ENCODE data around the gene FAM83E.
"Not testable (repeated sequence)": the region's sequence is repeated elsewhere in the genome, so short reads cannot be mapped to it uniquely, and the experiment has no call there.

FAM83E gene

DNA sequence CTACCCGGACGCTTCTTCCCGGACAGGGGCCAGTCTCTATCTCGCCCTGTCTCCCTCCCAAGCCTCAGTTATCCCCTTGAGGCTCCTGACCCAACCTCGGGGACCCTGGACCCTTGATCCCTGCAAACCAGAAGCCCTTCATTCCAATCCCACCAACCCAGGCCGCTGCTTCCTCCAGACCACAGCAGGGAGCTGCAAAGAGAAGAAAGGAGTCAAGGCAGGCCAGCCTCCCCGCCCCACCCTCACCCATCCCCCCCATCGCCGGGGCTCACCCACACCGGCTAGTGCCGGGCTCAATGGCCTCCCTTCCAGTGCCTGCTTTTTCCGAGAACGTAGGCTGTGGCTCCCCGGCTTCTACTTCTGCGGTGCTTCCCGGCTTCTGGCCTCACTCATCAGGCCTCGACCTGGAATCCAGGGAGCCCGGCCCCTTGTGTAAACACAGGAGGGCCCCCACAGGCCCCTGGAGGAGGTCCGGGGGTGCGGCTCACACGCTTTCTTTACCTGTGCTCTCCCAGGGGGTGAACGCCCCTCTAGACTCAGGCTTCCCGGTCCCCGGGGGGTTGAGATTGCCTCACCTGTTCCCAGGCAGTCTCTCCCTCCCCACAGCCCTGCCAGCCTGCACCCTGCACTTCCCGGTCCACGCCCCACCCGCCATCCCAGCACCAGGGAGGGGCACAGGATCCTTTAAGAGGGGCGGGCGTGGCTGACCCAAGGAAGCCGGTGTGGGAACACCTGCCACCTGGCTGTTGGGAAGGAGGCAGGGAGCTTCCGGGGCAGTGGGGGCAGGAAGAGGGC, at the start of gene FAM83E:
Gene FAM83E, minus strand, starts transcription at position 641 of the 795 bp plus-strand sequence. CDS start 1,704 bp downstream, outside the sequence.
- H3K36me3 Mint-ChIP-seq = peaks cover 55% of the 10 kb centered on the region
- no peak within 1 kb of the TSS for H3K4me3 Mint-ChIP-seq

DNA sequence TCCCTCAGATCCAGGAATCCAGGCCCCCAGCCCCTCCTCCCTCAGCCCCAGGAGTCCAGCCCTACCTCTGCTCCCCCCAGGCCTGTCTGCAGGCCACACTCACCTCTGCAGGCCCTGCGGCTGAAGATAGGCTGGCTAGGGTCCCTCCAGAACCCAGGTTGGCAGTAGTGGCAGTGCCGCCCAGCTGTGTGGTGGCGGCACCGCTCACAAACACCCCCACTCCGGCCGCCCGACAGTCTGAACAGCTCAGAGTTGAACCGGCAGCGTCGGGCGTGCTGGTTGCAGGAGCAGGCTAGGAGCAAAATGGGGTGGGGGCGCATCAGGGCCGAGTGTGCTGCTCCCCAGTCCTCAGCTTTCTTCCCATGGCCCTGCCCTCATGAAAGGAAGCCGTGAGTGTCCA, 49.6 kb upstream of the FAM83E start:
- no peak for ATAC-seq
- Mint-ChIP-seq H3K4me1 (peaks cover 10% of the 10 kb centered on the region), H3K9me3 (peaks cover 6% of the 10 kb centered on the region), H3K27me3 (no peaks in the 10 kb centered on the region), H3K36me3 (no peaks in the 10 kb centered on the region), H3K27ac (no peak overlapping the region), H3K4me3 (no peak overlapping the region)

More for the DNA sequence above, at the start of gene FAM83E:
- ATAC-seq = no peak
- Mint-ChIP-seq H3K27ac (peak within 1 kb of the TSS; percentile 20), H3K9me3 (no peaks in the 10 kb centered on the region), H3K27me3 (no peaks in the 10 kb centered on the region), H3K4me1 (peaks cover 54% of the 10 kb centered on the region)

- Mint-ChIP-seq H3K4me1 (peaks cover 10% of the 10 kb centered on the region), H3K9me3 (peaks cover under 1% of the 10 kb centered on the region), H3K36me3 (no peaks in the 10 kb centered on the region), H3K4me3 (no peak overlapping the region), H3K27ac (no peak overlapping the region), H3K27me3 (no peaks in the 10 kb centered on the region)
- ATAC-seq = no peak
Observed at GRCh38 chr19:48663667-48664066, 48.8 kb upstream of the FAM83E start.

GRCh38 chr19:48661711-48662090, 46.8 kb upstream of the FAM83E start:
- Mint-ChIP-seq H3K9me3 (no peaks in the 10 kb centered on the region), H3K27ac (no peak overlapping the region), H3K4me1 (peaks cover 10% of the 10 kb centered on the region), H3K27me3 (no peaks in the 10 kb centered on the region), H3K4me3 (no peak overlapping the region), H3K36me3 (no peaks in the 10 kb centered on the region)
- no peak for ATAC-seq

DNA sequence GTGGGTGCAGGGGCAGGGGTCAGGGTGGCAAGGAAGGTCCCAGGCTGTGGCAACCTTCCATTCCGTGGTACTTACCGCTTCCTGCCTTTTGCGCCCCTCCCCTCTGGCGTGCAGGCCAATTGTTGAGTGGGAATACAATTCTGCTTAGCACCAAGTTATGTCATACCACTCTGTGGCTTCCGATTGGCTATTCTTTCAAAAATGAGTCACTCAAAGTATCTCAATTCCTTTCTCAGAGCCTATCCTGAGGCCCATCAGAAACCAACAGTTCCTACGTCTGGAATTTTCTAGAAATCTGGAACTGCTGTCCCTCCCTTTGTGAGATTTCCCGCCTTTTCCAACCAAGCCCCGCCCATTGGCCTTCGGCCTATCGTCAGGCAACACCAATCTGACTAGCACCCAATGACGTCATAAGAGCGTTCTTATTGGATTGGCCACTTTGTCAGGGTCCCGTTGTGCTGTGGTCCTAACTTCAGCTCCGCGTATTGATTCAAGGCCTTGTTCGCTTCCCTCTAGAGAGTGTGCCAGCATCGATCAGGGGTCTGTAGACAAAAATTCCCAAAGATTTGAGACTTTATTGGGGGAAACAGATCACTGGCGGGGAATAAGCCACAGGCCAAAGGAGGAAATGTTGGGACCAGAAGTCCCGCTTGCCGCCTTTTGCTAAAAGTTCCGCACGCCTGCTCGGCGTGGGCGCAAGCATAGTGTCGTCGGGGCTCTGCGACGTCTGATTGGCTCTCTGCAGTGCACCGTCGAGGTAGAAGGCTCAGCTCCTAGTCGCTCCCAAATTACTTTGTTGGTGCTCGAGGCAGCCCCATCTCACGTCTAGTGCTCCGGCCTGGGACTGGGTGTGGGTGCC, 46.2 kb upstream of the FAM83E start:
- Mint-ChIP-seq H3K4me3 (peak overlapping the region; percentile 69), H3K27ac (peak overlapping the region; percentile 94), H3K36me3 (no peaks in the 10 kb centered on the region), H3K27me3 (no peaks in the 10 kb centered on the region), H3K4me1 (peaks cover 10% of the 10 kb centered on the region), H3K9me3 (no peaks in the 10 kb centered on the region)
- ATAC-seq = peak; percentile 97

DNA sequence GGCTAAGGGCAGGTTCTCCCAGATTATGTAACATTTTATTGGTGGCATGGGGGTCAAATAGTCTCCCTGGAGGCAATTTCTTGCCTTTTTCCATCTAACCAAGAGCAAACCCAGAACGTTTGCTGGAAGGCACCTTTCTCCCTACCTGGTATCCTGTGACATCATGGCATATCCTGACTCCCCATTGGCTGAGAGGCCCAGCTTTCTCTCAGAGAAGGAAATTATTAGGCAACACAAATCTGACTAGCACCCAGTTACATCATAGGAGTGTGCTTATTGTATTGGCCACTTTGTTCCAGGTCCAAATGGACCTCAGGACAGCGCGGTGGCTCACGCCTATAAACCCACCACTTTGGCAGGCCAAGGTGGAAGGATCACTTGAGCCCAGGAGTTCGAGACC, 44.9 kb upstream of the FAM83E start:
- no peaks in the 10 kb centered on the region for H3K36me3 Mint-ChIP-seq
- H3K9me3 Mint-ChIP-seq = no peaks in the 10 kb centered on the region
- H3K4me3 Mint-ChIP-seq = no peak overlapping the region
- peaks cover 10% of the 10 kb centered on the region for H3K4me1 Mint-ChIP-seq
- no peaks in the 10 kb centered on the region for H3K27me3 Mint-ChIP-seq
- H3K27ac Mint-ChIP-seq = no peak overlapping the region
- no peak for ATAC-seq

- Mint-ChIP-seq H3K36me3 (no peaks in the 10 kb centered on the region), H3K27ac (no peak overlapping the region), H3K9me3 (no peaks in the 10 kb centered on the region), H3K4me3 (no peak overlapping the region), H3K4me1 (peaks cover 10% of the 10 kb centered on the region), H3K27me3 (no peaks in the 10 kb centered on the region)
- no peak for ATAC-seq
Observed at GRCh38 chr19:48658483-48658882, 43.6 kb upstream of the FAM83E start.

GRCh38 chr19:48657828-48658227, 43.0 kb upstream of the FAM83E start:
- not testable (repeated sequence) for ATAC-seq, H3K4me3 Mint-ChIP-seq, H3K36me3 Mint-ChIP-seq, H3K27ac Mint-ChIP-seq, H3K27me3 Mint-ChIP-seq, H3K9me3 Mint-ChIP-seq, H3K4me1 Mint-ChIP-seq

DNA sequence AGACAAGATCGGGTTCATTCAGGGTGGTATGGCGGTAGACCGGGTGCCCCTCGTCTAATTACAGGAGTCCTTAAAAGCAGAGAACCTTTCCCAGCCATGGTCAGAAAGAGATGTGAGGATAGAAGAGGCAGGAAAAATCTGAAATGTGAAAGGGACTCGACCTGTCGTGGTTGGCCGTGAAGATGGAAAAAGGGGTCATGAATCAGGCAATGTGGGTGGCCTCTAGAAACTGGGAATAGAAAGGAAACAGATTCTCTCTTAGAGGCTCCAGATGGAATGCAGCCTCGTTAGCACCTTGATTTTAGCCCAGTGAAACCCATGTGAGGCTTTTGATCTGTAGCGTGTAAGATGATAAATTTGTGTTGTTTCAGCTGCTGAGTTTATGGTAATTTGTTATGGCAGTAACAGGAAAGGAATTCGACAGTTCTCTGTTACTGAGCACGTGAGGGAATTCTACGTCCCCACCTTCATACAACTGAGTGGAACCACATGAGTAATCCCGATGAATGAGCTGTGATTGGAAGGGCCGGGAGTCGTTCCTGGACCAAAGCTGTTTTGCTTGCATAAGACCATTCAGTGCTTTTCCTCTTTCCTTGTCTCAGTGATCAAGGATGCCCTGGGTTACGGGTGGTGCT, 42.1 kb upstream of the FAM83E start:
- no peaks in the 10 kb centered on the region for H3K36me3 Mint-ChIP-seq
- peaks cover 10% of the 10 kb centered on the region for H3K4me1 Mint-ChIP-seq
- ATAC-seq = no peak
- no peaks in the 10 kb centered on the region for H3K27me3 Mint-ChIP-seq
- H3K27ac Mint-ChIP-seq = peak overlapping the region; percentile 9
- H3K9me3 Mint-ChIP-seq = no peaks in the 10 kb centered on the region
- H3K4me3 Mint-ChIP-seq = no peak overlapping the region

- H3K36me3 Mint-ChIP-seq = no peaks in the 10 kb centered on the region
- ATAC-seq = no peak
Observed at GRCh38 chr19:48654299-48655059, 39.6 kb upstream of the FAM83E start.

DNA sequence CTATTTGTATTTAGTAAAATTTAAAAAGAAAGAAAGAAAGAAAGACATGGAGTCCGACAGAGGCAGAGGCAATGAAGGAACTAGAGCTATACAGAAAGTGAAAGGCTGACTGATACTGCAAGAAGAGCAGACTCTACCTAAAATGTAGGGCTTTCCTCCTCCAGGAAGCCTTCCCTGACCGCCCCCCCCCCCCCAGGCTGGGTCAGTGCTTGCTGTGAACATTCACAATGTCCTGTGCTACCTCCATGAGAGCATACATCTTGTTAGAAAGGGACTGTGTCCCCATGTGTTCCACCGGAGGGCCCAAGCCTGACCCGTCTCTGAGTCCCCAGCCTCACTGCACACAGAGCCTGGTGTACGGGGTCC, 36.8 kb upstream of the FAM83E start:
- ATAC-seq = no peak
- H3K9me3 Mint-ChIP-seq = no peaks in the 10 kb centered on the region
- H3K27ac Mint-ChIP-seq = peak overlapping the region; percentile 4
- H3K4me1 Mint-ChIP-seq = peaks cover 18% of the 10 kb centered on the region
- H3K27me3 Mint-ChIP-seq = no peaks in the 10 kb centered on the region
- H3K36me3 Mint-ChIP-seq = no peaks in the 10 kb centered on the region
- no peak overlapping the region for H3K4me3 Mint-ChIP-seq

More at GRCh38 chr19:48654299-48655059, 39.6 kb upstream of the FAM83E start:
- no peak overlapping the region for H3K4me3 Mint-ChIP-seq
- H3K27ac Mint-ChIP-seq = peak overlapping the region; percentile 38
- H3K27me3 Mint-ChIP-seq = no peaks in the 10 kb centered on the region
- H3K9me3 Mint-ChIP-seq = no peaks in the 10 kb centered on the region
- H3K4me1 Mint-ChIP-seq = peaks cover 3% of the 10 kb centered on the region

GRCh38 chr19:48650974-48651682, 36.3 kb upstream of the FAM83E start:
- H3K4me3 Mint-ChIP-seq = no peak overlapping the region
- no peaks in the 10 kb centered on the region for H3K27me3 Mint-ChIP-seq
- H3K4me1 Mint-ChIP-seq = peaks cover 24% of the 10 kb centered on the region
- no peaks in the 10 kb centered on the region for H3K36me3 Mint-ChIP-seq
- H3K9me3 Mint-ChIP-seq = no peaks in the 10 kb centered on the region
- no peak for ATAC-seq
- H3K27ac Mint-ChIP-seq = no peak overlapping the region

GRCh38 chr19:48648134-48648533, 33.3 kb upstream of the FAM83E start:
- H3K4me3 Mint-ChIP-seq = no peak overlapping the region
- H3K27me3 Mint-ChIP-seq = no peaks in the 10 kb centered on the region
- H3K27ac Mint-ChIP-seq = peak overlapping the region; percentile 11
- H3K4me1 Mint-ChIP-seq = peaks cover 45% of the 10 kb centered on the region
- H3K9me3 Mint-ChIP-seq = no peaks in the 10 kb centered on the region
- no peaks in the 10 kb centered on the region for H3K36me3 Mint-ChIP-seq
- ATAC-seq = no peak

GRCh38 chr19:48646722-48647216, 31.9 kb upstream of the FAM83E start:
- Mint-ChIP-seq H3K36me3 (no peaks in the 10 kb centered on the region), H3K4me1 (peaks cover 45% of the 10 kb centered on the region), H3K9me3 (no peaks in the 10 kb centered on the region), H3K4me3 (peak overlapping the region; percentile 95), H3K27me3 (no peaks in the 10 kb centered on the region), H3K27ac (peak overlapping the region; percentile 83)
- ATAC-seq = no peak

All from stimulated activated memory B cell treated with anti-CD40 and anti-IgM and Interleukin-4, amounts not matched to agents 10 μg/mL and 1 μg/mL and 100 μg/mL, for 72 hours (primary cell).